GM12874 (cell line): ENCODE data around the gene ZNF48.

ENCODE experiments used
- TF ChIP-seq, protein P1 (sequence below): IDR thresholded peaks from 2 replicates; pipeline ENCODE4 v1.5.1; 2011; ENCODE audit warnings: low read depth, mild to moderate bottlenecking, control low read depth, low read length, moderate library complexity; ENCODE audit not compliant: insufficient read depth

The ZNF48 gene

DNA sequence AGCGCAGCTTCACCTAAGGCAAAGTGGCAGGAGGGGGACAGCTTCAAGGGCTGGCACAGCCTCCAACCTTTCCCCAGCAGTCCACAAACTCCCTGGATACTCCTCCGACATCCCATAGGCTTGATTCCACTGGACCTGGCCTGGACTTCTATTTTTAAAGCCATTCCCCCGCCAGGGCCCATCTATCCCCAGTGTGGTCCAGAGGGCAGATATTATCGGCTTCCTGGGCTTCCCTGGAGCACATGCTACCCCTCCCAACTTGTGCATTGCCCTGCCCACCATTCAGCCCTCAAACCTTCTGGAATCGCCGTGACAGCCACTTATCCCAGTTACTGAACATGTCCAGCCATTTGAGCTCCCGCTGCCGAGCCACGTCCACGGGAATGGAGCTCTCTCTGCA lies 30.0 kb upstream of the ZNF48 start:
- TF ChIP-seq, protein P1, sequence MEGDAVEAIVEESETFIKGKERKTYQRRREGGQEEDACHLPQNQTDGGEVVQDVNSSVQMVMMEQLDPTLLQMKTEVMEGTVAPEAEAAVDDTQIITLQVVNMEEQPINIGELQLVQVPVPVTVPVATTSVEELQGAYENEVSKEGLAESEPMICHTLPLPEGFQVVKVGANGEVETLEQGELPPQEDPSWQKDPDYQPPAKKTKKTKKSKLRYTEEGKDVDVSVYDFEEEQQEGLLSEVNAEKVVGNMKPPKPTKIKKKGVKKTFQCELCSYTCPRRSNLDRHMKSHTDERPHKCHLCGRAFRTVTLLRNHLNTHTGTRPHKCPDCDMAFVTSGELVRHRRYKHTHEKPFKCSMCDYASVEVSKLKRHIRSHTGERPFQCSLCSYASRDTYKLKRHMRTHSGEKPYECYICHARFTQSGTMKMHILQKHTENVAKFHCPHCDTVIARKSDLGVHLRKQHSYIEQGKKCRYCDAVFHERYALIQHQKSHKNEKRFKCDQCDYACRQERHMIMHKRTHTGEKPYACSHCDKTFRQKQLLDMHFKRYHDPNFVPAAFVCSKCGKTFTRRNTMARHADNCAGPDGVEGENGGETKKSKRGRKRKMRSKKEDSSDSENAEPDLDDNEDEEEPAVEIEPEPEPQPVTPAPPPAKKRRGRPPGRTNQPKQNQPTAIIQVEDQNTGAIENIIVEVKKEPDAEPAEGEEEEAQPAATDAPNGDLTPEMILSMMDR, result no peak

DNA sequence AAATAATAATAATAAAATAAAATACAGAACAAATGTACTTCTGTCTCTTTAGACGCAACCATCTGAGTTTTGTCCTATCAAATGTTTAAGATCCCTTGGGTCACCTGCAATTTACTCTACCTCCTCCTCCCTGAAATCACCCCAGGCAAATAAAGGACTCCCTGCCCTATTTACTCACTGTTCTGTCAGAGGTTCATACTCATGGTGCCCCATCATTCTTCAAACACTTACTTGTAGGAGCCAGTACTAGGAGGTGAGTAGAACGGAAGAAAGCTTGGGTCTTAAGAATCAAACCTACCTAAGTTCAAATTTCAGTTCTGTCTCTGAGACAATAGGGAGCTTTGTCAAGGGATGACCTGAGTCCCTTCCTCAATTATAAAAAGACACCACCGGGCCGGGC lies 28.7 kb upstream of the ZNF48 start:
- TF ChIP-seq, protein P1, result no peak

DNA sequence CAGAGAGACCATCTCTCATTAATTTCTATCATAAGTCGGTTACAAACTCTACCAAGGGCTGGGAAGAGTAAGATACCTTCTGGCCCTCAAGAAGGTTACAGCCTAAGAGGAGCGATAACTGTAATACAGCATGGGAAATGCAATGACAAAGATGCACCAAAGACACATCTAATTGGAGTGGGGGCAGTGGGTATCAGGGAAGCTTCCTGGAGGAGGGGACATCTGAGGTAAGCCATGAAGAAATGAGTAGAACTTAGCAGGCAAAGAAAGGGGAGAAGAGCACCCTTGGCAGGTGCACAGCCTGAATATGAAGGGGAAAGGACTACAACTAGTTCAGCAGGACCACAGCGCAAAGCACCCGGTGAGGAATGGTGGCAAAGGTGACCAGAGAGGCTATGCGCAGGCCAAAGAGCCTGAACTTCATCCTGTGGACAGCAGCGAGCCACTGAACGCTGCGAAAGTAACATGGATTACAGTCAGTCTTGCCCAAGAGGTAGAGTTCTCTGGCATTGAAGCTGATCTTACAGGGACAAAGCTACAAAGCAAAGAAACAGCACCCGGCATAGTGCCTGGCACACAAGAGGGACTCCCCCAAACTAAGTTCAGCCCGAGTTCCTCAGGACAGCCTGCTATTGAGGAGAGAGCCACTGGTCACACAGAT lies 27.7 kb upstream of the ZNF48 start:
- TF ChIP-seq, protein P1, result no peak

DNA sequence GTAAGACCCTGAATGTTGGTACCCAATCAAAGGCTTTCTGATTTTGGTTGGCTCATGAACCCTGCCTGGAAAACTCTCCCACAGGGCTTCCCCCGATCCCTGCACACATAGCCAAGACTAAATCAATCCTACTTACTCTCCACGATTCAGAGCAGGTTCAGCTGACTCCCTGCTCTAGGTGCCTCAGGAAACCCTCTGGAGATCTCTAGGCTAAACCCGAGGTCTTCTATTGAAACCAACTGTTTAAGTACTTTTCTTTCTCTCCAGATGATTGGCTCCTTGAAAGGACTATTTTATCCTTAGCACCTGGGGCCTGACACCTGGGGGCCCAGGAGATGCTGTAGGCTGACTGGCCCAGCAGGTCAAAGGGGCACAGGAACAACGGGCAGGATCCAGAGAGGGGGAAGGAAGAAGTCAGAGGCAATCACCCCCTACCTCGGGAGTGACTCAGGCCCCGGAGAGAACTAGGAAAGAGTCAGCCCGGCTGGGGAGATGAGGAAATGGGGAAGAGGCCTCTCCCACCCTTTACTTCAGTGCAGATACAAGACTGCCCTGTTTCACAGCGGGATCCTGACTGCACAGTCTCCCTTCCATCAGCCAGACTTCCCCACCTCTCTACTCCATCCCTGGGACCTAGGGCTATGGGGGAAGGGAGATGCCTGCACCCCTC lies 27.0 kb upstream of the ZNF48 start:
- TF ChIP-seq, protein P1, result no peak

DNA sequence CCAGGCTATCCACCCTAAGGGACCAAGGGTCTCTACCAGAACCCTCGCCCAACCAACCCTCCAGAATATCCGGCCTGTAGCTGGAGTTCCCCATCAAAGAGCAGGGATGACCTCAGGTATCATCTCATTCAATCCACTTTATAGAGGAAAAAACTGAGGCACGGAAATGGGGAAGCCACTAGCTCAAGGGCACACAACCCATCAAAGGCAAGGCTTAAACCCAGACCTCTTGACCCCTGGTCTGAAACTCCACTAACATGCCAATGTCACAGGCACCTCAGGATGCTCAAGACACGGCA lies 26.5 kb upstream of the ZNF48 start:
- TF ChIP-seq, protein P1, result no peak

DNA sequence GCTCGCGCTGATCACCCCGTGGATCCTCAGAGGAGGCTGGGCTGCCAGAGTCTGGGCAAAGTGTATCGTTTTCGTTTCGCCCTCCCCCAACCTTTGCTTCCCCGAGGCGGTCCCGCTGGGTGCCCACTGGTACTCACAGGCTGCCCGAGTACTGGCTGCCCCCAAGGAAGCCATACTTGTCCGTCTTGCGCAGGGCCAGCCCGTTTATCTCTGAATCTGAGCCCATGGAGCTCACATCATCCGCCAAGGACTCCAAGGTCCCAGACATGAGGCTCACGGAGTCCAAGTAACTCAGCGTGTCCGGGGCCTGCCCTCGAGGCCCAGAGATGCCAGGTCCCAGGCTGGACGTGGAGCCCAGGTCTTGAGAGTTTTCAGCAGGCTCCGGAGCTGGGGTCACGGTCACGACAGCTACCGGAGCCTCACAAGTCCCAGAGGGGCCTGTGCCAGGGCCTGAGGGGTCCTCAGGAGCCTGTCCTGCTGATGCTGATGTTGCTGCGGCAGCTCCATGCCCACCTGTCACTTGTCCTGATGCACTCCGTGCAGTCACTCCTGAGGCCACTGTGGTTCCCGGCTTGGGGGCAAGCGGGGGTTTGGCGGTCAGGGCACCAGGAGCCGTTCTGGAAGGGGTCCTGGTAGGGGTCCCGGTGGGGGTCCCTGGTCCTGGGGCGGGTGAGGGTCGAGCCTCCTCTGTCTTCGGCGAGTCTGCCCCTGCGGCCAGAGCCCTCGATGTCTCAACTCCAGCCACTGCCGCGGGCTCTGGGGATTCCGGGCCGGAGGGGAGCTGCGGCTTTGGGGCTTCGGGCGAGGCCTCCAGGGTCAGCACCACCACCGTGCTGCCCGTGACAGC lies 25.9 kb upstream of the ZNF48 start:
- TF ChIP-seq, protein P1, result no peak

DNA sequence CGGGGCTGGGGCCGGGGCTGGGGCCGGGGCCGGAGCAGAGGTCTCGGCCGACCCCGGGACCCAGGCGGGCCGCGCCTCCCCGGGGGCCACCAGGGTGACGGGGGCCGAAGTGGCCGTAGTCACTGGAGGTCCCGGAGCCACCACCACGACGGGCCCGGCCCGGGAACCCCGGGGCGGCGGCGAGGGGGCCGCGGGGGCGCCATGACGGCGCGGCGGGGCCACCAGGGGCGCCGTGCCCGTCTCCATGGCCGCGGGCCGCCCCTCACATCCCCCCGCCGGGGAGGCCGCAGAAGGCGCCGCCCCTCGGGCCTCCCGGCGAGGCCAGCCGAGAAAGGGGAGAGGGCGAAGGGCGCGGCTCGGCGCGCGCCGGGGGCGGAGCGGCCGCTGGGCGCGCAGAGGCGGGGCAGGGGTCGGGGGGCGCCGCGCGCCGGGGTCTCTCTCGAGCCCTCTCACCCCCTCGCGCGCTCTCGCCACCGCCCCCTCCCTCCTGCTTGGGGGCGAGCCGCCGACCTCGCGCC lies 25.2 kb upstream of the ZNF48 start:
- TF ChIP-seq, protein P1, result 0 out of 2 replicates have a peak, but pooled peaks have one; percentile 6
